ENCODE measurements around the gene NEDD1.

NEDD1 gene

GRCh38 chr12:97003276-97003675 lies 96.2 kb downstream of the NEDD1 start:
- H3K4me3 ChIP-seq (ENCODE audit: low read depth, low read length) = no peak overlapping the region

Measured in iPS-11a (cell line).